ENCODE results near the gene C11orf24.
"Not testable (repeated sequence)": the region's sequence is repeated elsewhere in the genome, so short reads cannot be mapped to it uniquely, and the experiment has no call there.

The C11orf24 gene

GRCh38 chr11:68269414-68270081, 2.2 kb downstream of the C11orf24 start:
- DNase-seq = no peak

GRCh38 chr11:68267881-68268240, 3.9 kb downstream of the C11orf24 start:
- no peak for DNase-seq

DNA sequence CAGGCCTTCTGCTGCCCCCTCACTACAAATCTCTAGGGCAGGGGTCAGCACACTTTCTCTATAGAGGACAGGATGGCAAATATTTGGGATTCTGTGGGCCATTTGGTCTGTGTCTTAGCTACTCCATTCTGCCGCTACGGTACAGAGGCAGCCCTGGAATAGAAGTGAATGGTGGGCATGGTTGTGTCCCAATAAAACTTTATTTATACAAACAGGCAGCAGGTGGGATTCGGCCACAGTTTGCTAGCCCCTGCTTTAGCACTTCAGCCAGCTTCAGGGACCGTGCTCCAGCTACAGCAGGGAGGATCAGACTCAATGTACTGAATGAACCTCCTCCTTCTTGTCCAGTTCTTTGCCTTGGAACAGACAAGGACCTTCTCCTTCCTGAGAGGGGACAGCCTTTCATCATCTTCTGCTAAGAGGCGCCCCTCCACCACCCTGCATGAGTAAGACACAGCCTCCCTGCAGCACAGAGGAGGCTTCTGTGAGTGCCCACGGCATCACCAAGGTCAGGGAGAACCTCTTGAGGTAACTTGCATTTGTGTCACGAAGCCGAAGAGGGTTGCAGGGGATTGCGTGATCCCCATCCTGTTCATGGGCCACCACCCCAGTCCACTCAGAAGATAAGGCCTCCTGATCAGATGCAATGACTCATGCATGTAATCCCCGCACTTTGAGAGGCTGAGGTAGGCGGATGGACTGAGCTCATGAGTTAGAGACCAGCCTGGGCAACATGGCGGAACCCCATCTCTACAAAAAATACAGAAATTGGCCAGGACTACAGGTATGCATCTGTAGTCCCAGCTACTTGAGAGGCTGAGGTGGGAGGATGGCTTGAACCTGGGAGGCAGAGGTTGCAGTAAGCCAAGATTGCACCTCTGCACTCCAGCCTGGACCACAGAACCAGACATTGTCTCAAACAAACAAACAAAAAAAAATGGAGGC, 4.6 kb downstream of the C11orf24 start:
- no peak for DNase-seq

- no peak for DNase-seq
Measured at GRCh38 chr11:68266121-68266891, 5.5 kb downstream of the C11orf24 start.

GRCh38 chr11:68264741-68265540, 6.8 kb downstream of the C11orf24 start:
- DNase-seq = no peak

DNA sequence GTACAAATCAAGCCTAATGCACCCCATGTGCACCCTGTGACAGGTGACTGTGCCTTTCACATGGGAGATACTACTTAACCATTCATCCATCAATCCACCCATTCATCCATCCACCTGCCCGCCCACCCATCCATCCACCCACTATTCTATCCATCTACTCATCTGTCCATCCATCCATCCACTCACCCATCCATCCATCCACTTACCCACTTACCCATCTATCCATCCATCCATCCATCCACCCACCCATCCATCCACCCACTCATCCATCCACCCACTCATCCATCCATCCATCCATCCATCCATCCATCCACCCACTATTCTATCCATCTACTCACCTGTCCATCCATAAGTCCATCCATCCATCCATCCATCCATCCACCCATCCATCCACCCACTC, 7.5 kb downstream of the C11orf24 start:
- no peak for DNase-seq

DNA sequence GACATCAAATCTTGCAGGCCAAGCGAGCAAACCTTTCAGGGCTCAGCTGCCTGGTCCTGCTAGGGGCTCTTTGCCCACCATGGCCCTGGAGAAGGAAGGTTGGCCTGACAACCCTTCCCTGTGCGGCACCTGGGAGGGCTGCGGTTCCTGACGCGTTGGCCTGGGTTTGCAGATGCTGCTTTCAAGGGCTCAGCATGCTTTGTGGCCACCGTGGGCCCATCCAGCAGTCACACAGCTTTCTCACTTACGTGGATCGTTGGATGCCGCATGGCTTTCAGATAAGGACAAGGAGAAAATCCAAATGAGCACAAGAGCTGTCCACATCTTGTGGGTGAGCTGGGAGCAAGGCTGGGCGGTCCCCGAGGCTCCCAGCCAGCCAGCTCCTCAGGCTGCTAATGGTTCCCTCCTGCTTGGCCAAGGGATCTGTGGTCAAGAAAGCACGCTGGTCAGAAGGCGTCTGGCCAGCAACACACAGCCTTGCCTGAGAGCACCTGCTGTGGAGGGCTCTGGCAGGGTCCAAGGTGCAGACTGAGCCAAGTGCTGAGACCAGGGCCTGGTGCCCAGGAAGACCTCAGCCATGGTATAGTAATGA, 8.2 kb downstream of the C11orf24 start:
- no peak for DNase-seq

GRCh38 chr11:68262544-68262827, 9.3 kb downstream of the C11orf24 start:
- DNase-seq = no peak

DNA sequence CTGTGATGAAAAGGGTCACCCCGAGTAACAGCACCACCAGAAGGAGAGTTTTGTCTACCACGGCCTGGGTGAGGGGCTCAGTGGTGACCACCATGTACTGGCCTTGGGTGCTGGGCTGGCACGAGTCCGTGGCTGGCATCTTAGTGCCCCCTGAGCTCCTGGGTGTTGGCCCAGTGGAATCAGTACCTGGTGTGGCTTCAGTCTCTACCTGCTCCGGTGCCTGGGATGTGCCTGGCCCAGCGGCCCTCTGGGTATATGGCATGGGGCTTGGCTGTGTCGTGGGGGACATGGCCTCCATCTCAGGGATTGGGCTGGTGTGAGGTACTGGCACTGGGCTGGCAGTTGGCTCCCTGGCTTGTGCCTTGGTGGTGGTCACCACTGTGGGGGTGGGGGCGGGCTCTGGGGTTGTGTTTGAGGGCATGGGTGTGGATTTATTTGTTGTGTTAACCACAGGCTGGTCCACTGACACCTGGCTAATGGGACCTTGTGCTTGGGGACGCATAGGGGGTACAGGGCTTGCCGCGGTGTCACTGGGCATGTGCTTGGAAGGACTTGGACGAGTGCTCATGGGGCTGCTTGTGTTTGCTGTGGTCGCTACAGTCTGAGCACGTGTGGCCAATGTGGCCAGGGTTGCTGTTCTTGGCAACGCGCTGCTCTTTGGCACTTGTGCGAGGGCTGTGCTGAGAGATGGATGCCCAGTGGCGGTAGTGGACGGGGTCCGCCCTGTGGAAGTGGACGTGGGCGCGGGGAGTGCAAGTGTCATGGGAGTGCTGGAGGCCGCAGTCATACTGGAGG, 9.8 kb downstream of the C11orf24 start:
- no peak for DNase-seq

- DNase-seq = no peak
Measured at GRCh38 chr11:68261006-68261405, 10.8 kb downstream of the C11orf24 start.

- DNase-seq = no peak
Measured at GRCh38 chr11:68260484-68260883, 11.3 kb downstream of the C11orf24 start.

DNA sequence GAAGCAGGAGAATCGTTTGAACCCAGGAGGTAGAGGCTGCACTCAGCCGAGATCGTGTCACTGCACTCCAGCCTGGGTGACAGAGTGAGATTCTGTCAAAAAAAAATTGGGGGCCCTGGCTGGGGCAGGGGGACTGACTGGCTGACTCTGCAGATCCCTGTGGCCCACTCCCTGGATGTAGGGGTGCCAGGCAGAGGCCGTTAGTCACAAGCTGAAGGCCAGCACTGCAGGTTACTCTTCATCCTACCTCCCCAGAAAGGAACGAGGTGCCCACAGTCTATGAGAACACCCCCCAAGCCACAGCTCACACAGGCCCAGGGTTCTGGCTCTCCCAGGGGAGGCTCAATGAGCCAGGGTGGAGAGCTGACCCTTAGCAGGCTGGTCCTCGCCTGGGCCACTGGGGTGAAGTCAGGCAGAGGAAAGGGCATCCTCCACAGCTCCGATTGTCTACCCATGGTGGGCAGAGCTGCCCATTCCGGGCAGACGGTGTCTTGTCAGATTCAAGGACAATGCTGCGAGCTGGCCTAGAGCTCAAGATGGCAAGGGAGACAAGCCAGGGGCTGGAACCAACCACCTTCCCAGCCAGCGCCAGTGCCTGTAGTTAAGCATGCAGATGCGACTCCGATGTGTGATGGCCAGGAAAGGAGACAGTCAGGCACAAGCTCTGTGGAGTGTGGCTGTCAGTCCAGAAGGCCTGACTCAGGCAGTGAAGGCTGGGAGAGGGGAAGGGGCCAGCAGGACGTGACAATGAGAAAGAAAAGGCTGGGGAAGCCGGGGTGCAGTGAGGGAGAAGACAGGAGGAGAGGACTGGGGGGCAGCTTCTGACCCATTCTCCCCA, 12.4 kb downstream of the C11orf24 start:
- DNase-seq = no peak

DNA sequence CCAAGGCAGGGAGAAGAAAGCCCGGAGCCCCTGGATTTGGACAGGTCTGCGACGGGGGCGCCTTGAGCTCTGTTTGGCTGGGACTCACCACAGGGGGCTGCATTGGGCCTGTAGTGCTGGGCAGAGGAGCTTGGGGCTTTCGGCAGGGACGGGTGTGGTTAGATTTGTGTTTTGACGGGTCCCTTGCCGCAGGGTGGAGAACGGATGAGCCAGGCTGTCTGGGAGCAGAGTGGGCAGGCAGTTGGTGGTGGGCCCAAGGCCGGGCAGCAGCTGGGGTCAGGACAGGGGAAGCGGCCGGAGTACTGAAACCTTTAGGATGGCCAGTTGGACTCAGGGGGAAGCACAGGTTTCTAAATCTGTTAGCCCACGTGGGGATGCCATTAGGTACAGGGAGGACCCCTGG, 13.4 kb downstream of the C11orf24 start:
- DNase-seq = no peak

GRCh38 chr11:68257477-68258362, 14.1 kb downstream of the C11orf24 start:
- peak; percentile 94 for DNase-seq

GRCh38 chr11:68256331-68256741, 15.4 kb downstream of the C11orf24 start:
- DNase-seq = no peak

DNA sequence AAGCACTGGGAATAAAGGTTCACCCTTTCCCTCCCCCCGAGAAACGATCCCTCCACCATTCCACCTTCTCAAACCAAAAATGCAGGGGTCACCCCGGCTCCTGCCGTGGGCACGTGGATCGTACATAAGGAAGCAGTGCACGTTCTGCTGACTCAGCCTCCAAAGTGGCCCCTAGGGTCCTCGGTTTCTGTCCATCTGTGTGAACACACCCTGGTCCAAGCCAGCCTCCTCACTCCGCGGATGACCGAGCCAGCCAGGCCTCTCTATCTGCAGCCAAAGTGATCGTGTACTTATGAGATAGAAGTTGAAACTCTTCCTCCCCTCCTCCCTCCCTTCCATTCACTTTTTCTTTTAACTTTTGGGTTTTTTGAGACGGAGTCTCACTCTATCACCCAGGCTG, 16.2 kb downstream of the C11orf24 start:
- no peak for DNase-seq

GRCh38 chr11:68254421-68254820, 17.4 kb downstream of the C11orf24 start:
- no peak for DNase-seq

GRCh38 chr11:68251765-68252164, 20.0 kb downstream of the C11orf24 start:
- no peak for DNase-seq

- peak; percentile 70 for DNase-seq
Measured at GRCh38 chr11:68244912-68245311, 26.9 kb downstream of the C11orf24 start.

- not testable (repeated sequence) for DNase-seq
Measured at GRCh38 chr11:68243847-68244246, 27.9 kb downstream of the C11orf24 start.

Measured in hematopoietic multipotent progenitor cell treated with erythropoietin and hydrocortisone succinate and interleukin-3 and kit ligand, for 8 days (in vitro differentiated cells).